Posterior cingulate gyrus (tissue), 11 donors: Measurements from ENCODE around the gene MED9.

Experiments used
- DNase-seq, 10 donors: peaks; one replicate each; pipeline versions ENCODE4 v3.0.0 to v3.0.0-alpha.2; 2020 to 2021; ENCODE audit warnings: mixed read lengths in 3 of 10
- intact Hi-C: fragments of 100-400 bp; cut with DNase I; formaldehyde crosslinking; loops from one replicate; pipeline ENCODE4 v1.15.1; 2023

Gene MED9

GRCh38 chr17:17511881-17512858 is 35.4 kb downstream of the MED9 start:
- peak in 4 of 10 donors; percentile 27 to 85 (median 78) for DNase-seq
- intact Hi-C loops: no loop called here

DNA sequence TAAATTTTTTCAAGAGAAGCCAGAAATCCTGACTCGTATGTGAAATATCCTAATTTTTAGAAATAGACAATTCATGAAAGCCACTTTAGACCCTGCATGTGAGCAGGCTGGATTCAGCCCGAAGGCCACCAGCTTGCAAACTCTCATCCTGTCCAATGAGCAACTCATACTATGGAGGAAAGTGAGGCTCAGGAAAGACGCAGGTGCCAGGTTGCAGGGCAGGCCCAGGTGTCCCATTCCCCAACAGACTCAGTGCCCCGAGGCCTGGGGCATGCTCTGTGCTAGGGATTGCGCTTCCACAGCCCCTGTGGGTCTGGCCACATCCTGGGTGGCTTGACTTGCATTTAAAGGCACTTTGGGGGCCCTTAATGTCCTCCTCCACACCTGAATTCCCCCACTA is 36.1 kb downstream of the MED9 start:
- intact Hi-C loops: no loop called here

GRCh38 chr17:17513626-17514025 is 36.8 kb downstream of the MED9 start:
- intact Hi-C loops: no loop called here
- peak in 2 of 10 donors; percentile 30 to 56 for DNase-seq

More for the DNA sequence above, 36.1 kb downstream of the MED9 start:
- peak in 3 of 10 donors; percentile 49 to 59 (median 56) for DNase-seq

DNA sequence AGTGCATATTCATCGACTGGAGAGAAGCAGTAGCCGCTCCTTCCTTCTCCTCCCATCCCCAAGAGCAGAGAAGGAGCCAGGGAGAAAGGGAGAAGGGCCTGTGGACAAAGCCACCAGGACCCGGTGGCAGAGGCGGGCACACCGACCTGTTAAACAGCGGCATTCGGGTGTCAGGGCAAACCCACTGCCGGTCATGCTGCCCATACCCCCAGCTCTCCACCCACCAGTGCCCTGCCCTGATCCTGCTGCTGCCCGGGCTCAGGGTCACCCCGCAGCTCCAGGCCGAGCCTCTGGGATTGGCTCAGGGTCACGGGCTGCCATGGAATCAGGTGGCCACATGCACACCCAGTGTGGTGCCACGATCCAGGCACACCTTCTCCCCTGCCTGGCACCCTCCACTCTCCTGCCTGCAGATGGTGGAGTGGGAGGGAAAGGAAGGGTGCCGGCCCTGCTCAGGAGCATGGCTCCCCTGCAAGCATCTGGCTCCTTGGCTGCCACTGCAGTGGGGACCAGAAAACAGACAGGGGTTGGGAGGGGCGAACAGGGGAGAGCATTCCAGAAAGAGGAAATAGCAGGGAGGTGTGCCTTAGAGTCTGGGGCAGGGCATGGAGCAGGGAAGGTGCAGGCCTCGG is 37.7 kb downstream of the MED9 start:
- intact Hi-C loops: no loop called here
- peak in 4 of 10 donors; percentile 8 to 84 (median 64) for DNase-seq

- peak in 2 of 10 donors; percentile 17 to 79 for DNase-seq
- intact Hi-C loops: no loop called here
Observed at GRCh38 chr17:17514993-17515933, 38.5 kb downstream of the MED9 start.

GRCh38 chr17:17515934-17516930 is 39.4 kb downstream of the MED9 start:
- peak in 1 of 10 donors; percentile 62 for DNase-seq
- intact Hi-C loops: no loop called here

DNA sequence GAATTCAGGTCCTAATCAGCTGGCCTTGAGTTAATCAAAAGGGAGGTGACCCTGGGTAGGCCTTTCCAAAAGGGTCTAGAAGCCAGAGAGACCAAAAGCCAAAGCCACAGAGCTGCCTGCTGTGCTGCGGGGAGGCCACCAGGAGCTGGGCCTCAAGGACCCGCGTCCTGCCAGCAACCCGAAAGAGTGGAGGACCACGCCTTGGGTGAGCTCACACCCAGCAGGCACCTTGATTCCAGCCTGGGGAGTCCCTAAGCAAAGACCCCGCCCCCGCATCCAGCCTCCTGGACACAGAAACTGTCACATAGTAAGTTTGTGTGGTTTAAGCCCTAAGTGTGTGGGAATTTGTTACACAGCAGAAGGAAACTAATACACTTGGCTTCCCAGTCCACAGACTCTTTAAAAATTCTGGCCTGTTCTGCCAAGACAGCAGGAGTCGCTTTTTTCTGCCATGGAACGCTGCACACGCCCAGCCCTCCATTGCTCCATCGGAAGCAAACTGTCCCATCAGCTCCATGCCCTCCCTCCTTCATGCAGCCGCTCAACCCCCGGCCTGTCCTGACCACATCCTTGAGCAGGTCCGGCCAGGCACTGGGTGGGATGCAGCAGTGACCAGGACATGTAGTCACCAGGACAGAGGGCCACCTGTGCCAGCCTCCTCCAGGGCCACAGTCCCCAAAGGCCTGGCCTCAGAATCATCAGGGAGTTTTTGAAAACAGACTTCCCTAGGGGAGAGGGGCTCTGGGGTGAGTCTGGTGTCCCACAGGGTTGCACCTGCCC is 40.3 kb downstream of the MED9 start:
- intact Hi-C loops: no loop called here
- peak in 1 of 10 donors; percentile 61 for DNase-seq

GRCh38 chr17:17518014-17518413 is 41.2 kb downstream of the MED9 start:
- intact Hi-C loops: no loop called here
- peak in 1 of 10 donors; percentile 64 for DNase-seq

DNA sequence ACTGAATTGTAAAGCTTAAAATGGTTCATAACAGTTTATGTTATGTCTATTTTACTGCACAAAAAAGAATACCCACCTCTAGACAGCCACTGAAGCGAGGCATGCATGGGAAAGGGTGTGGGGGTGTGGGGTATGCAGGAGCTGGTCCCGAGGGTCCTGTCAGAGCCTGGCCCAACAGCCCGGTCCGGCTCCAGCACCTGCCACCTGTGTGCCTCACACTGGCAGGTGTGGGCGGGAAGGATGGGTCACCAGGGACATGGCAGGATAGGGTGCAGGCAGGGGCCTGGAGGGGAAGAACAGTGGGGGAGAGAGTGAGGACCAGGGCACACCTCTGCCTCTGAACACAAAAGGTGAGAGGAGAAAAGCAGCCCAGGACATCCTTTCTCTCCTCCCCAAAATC is 42.2 kb downstream of the MED9 start:
- peak in 1 of 10 donors; percentile 59 for DNase-seq
- intact Hi-C loops: no loop called here

- intact Hi-C loops: no loop called here
- DNase-seq: no peak
Observed at GRCh38 chr17:17519886-17520285, 43.1 kb downstream of the MED9 start.

DNA sequence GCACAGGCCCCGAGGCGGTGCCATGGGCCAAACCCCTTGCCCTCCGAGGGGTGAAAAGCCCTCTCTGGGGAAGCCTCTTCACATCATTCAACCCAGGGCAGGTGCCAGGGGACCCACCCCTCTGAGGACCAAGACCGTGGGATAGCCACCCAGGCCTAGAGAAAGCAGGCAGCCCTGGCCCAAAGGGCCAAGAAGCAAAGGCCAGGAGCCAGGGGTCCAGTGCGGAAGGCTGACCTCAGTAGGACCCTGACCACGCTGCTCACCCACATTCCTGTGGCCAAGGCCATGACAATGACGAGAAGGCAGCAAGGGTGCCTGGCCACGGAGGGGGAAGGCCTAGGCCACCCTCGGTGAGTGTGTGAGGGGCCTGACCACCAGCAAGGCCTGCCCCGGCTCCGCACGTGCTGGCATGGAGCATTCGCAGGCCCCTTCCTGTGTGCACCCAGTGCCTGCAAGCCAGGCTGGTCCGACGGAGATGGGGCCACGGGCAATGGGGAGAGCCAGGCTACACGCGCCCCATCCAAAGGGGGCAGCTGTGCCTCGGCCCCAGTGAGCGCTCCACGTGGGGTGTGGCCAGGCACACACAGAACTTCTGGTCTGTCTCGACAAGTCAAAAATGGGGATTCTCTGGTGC is 43.9 kb downstream of the MED9 start:
- intact Hi-C loops: no loop called here
- no peak for DNase-seq

DNA sequence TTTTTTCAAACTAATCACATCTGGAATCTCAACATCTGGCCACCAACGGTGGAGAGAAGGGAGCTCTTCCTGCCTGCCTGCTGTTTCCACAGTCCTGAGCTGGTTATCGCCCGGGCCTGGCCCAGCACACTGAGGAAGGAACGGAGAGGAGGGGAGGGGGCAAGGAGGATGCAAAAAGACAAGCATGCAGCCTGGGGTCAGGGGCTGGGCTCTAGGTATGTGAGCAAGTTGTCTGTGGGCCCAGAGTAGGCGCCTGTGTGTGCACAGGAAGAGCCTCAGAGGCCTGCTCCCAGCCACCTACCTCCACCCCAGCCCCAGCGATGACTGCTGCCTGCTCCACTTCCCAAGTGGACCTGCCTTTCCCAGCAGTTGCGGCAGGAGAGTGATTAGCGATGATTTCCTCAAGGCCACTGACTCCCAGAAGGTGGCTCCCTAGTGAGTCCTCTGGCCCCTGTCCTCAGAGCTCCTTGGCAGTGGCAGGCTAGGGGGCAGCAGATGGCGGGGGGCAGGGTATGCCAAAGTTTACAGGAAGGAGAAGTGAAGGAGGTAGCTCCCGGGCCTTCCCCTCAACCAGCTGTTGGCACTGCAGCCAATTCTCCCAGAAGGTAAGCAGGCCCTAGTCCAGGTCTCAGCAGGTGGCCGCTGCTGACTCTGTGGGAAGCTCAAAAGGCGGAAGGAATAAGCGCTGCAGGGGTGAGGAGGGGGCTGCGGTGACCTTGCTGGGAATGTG is 46.4 kb downstream of the MED9 start:
- intact Hi-C loops: no loop called here
- DNase-seq: no peak

- intact Hi-C loops: no loop called here
- DNase-seq: no peak
Observed at GRCh38 chr17:17523731-17524490, 47.1 kb downstream of the MED9 start.

- intact Hi-C loops: no loop called here
- DNase-seq: no peak
Observed at GRCh38 chr17:17525311-17525710, 48.5 kb downstream of the MED9 start.

DNA sequence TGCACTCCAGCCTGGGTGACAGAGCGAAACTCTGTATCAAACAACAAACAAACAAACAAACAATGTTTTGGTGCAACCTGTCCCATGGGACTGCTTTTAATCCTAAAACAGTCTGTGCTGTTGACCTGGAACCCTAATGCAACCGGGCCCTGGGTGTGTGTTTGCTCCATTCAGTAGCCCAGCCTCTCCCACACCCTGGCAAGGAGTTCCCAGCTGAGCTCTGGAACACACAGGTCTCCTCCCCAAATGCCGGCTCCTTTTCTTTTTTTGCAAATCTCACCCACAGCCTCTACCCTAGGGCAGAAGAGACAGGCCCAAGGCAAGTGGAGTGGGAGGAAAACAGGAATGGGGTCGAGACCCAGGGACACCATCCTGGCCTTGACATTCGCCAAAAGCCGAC is 49.2 kb downstream of the MED9 start:
- DNase-seq: no peak
- intact Hi-C loops: no loop called here

DNA sequence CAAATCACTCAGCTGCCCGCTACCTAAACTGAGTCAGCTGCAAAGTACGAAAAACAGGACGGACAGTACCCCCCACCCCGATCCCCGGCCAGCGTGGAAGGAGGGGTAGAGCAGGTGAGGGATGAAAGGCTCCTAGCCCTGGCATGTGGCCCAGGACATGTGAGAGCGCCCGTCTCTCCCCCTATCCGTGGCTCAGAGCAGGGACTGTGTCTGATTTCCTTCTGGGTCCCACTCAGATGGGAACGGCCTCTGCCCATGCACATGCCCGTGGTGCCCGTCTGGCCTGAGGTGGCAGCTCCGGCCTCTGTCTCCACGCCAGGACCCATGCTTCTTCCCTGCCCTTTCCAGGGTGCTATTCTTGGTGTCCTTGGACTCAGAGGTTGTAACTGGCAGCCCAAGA is 49.6 kb downstream of the MED9 start:
- intact Hi-C loops: no loop called here
- DNase-seq: no peak

DNA sequence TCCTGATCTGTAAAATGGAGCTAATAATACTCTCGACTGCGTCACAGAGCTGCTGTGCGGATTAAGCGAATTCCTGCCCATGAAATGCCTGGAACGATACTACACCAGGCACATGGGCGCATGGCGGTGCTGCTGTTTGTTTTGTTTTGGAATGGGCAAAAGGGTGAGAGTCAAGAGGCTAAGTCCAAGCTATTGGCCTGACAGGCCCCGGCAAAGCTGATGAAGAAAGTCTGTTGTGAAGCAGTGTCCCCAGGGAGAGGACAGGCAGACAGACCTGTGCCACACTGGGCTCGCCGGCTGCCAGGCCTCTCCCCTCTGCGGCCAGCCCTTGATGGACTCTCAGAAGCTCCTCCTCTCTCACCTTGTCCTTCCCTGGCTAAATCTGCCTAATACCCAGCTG is 50.7 kb downstream of the MED9 start:
- DNase-seq: no peak
- intact Hi-C loops: no loop called here
